Kidney glomerular epithelial cell (primary cell): Measurements from ENCODE around the gene PUS1.

ENCODE experiments used
- DNase-seq: peaks from one replicate; lab custom pipeline; 2025; lab: John Stamatoyannopoulos, UW

The PUS1 gene

GRCh38 chr12:131902332-131903241 is 26.5 kb upstream of the PUS1 start:
- DNase-seq = no peak

GRCh38 chr12:131903270-131904255 is 25.5 kb upstream of the PUS1 start:
- DNase-seq = no peak

GRCh38 chr12:131904346-131904745 is 24.7 kb upstream of the PUS1 start:
- DNase-seq = no peak

GRCh38 chr12:131905081-131905629 is 23.9 kb upstream of the PUS1 start:
- no peak for DNase-seq

- DNase-seq = no peak
These were observed 23.4 kb upstream of the PUS1 start for GRCh38 chr12:131905630-131906091.

- DNase-seq = no peak
These were observed 21.5 kb upstream of the PUS1 start for GRCh38 chr12:131907379-131908091.

GRCh38 chr12:131908092-131909080 is 20.7 kb upstream of the PUS1 start:
- no peak for DNase-seq

- DNase-seq = no peak
These were observed 19.9 kb upstream of the PUS1 start for GRCh38 chr12:131909081-131909751.

- DNase-seq = no peak
These were observed 19.3 kb upstream of the PUS1 start for GRCh38 chr12:131909752-131910219.

- no peak for DNase-seq
These were observed 18.6 kb upstream of the PUS1 start for GRCh38 chr12:131910302-131911027.

GRCh38 chr12:131911028-131911650 is 17.9 kb upstream of the PUS1 start:
- DNase-seq = no peak

- DNase-seq = no peak
These were observed 17.1 kb upstream of the PUS1 start for GRCh38 chr12:131911851-131912477.

GRCh38 chr12:131912518-131913274 is 16.4 kb upstream of the PUS1 start:
- peak; percentile 43 for DNase-seq

GRCh38 chr12:131913666-131914065 is 15.4 kb upstream of the PUS1 start:
- no peak for DNase-seq

- DNase-seq = no peak
These were observed 14.8 kb upstream of the PUS1 start for GRCh38 chr12:131914179-131914702.

GRCh38 chr12:131915000-131915689 is 13.9 kb upstream of the PUS1 start:
- DNase-seq = no peak
